NCI-H128 (cell line): Measurements from ENCODE around the gene SLC44A1.

Experiments
- DNase-seq: peaks from one replicate; lab custom pipeline; 2025; ENCODE audit not compliant: unreplicated experiment; lab: John Stamatoyannopoulos, UW

Gene SLC44A1

DNA sequence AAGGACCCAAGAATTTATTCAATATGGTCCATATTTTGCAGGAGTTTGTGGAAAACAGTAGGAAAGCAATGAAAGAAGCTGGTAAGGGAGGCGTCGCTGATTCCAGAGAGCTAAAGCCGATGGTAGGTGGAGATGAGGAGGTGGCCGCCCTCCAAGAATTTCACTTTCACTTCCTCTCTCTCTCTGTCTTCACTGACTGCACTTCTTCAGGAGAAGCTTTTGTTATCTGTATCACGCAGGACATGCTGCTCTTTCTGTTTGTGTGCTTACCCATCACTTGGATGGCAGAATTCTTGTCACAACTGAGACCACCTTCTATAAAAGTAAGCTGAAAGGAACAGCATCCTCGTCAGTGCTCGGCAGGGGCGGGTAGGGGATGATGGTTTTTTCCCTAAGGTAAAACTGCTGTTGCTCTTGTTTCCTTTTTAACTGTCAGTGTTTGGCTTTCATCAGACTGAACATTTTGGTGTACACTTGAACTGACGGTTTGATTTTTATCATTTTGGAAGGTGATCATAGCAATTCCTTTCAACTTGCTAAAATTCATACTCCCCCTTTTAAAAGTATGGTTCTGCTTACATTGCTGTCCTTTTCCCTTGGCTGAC, 141.0 kb downstream of the SLC44A1 start:
- DNase-seq, result no peak

DNA sequence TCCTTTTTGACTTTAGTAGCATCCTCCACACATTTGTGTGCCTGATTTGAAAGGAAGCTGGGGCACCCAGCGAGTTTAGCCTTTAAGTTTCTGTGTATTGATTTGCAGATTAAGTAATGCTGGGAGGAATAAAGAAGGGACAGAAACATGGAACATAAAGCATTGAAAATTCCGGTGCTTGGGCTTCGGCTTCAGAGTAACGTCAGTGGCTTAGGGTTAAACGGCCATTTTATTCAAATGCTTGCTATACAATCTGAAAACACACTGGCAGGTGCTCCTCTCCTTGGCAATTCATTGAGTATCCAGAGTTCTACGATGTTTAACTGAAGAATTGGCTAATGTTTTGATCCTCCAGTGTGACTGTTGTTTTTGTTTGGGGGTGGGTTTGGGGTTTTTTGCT, 145.3 kb downstream of the SLC44A1 start:
- no peak for DNase-seq

DNA sequence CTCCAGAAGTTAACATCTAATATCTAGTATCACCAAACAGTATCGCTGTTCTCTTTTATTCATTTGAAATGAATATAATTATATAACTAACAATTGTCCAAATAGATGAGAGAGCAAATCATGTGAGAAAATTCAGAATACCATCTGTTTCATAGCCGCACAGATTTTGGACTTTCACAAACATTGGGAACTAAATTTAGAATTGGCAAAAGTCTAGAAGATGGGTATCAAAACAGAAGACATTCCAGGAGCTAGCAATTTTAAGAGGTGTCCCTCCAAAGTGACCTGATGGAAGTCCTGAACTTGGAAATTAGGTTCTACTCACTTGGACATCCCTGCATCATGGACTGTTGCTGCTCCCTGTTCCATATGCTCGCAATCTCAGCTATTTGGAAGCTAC, 146.4 kb downstream of the SLC44A1 start:
- DNase-seq, result no peak

DNA sequence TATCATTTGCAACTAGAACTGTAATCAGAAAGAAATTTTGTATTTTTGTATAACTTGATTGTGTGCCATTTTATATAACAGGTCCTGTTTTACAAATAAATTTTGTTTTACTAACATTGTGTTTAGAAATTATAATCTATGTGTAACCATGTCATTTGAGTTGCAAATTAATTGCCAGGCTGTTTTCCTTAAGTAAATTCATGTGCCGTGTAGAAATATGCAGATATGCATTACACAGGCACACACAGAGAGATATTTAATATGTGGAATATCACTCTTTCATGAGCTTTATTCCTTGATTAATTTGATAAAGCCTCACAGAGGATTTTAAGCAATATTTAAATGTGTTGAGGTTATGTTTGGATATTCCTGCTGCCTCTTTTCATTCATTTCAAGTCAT, 146.8 kb downstream of the SLC44A1 start:
- DNase-seq, result no peak

DNA sequence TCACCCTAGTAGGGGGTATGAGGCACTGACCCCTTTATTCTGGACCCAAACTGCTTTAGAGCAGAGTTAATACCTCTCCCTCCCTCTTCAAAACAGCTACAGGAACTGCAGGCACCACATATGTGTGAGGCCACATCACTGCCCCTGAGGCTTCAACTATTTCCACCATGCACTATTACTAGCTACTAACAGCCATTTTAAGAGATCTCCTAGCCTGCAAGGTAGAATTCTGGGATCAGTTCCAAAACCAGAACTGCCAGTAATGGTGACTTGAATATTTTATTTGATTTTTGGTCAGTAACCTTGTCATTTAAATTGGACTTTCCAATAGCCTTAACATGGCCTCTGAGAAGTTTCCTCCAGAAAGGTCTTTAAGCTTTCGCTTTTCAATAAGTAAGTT, 148.1 kb downstream of the SLC44A1 start:
- no peak for DNase-seq

DNA sequence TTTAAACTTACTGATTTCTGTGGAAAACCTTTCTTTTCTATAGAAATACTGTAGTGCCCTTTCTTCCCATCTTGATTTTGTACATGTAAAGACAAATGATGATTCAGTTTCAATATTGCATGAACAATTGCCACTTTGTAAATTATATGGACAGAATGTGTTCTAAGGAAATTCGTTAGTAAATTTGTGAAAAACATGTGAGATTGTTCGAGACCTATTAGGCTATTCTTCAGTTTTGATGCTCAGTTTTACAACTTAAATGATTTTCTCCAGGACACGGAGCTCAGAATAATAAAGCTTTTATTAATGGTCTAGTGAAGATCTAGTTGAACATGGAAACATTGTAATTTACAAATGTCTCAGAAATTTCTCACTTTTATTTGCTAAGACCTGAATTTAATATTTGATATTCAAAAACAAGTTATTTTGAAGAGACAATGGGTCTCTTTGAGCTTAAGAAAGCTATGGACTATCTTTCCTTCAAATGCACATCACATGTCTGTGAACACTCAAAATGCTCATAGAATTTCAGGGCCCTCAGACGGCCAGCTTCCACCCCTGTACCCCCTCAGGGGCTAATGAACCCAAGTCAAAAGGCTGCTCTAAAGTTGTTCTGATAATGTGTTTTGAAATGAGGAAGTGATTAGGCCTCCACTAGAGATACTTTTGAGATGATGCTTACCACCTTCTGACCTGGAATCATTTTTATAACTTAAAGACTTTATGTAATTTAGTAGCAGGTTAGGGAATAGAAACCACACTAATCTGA, 149.3 kb downstream of the SLC44A1 start:
- DNase-seq, result no peak

DNA sequence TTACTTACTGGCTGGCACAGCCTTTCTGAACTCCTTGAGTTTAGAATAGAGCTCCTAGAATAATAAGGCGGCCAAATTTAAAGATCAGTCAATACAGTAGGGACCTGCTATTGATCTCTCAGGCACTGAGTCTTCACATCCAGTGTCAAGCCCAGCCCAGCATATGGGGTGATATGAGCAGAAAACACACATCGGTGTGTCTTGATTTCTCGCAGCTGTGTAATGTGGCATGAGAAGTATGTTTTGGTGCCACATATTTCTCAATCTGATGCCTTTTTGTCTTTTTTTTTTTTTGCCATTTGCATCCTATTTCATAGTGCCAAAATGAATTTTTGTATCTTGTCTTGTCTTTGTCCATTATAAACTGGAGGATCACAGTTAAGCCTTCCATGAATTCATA, 152.0 kb downstream of the SLC44A1 start:
- no peak for DNase-seq

DNA sequence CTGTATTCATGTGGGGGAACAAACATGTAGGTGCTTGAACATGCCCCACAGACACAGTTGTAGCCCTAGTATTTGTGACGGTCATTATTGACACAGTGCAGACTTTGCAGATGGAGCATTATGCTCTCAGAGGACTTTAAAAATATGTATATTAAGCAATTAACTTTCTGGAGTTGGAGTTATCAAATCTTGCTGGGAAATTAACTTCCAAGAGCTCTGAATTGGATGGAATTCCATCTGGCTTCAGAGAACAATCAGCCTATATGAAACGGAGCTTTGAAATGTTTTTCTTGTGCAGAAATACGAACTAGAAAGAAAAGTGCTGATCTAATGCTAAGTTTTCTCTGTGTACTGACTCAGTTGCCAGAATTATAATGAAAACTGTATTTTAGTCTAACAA, 152.4 kb downstream of the SLC44A1 start:
- DNase-seq, result no peak

DNA sequence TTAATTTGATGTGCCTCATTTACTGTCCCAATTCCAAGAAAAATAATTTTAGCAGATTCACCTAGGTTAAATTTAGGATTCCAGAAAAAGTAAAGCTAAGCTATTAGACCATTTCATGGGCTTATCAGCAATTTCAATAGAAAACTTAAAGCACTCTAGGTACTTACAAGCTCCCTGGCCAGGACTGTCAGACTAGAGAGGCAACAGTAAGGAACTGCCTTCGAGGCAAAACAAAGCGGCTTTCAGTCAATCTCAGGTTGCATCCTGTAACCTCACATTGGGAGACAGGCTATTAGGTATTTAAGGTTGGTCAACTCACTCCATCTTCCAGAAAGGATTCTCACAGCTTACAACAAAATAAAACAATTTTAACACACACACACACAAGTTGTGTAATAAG, 154.7 kb downstream of the SLC44A1 start:
- DNase-seq, result no peak

DNA sequence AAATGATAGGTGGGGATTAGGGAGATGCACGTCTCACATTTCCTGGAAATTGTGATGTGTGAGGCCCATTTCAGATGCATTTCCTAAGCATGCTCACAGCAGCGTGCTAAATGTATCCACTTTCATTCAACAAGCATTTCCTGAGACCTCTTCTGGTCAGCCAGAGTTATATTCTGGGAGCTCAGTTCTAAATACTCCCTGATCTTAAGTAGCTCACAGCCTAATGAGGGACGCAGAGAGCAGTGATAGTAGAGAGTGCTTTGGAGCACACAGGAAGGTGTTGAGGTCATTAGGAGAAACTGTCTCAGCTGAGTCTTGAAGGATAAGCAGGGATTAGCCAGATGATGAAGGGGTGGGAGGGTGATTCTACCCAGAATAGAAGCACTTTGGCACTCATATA, 157.2 kb downstream of the SLC44A1 start:
- DNase-seq, result no peak

DNA sequence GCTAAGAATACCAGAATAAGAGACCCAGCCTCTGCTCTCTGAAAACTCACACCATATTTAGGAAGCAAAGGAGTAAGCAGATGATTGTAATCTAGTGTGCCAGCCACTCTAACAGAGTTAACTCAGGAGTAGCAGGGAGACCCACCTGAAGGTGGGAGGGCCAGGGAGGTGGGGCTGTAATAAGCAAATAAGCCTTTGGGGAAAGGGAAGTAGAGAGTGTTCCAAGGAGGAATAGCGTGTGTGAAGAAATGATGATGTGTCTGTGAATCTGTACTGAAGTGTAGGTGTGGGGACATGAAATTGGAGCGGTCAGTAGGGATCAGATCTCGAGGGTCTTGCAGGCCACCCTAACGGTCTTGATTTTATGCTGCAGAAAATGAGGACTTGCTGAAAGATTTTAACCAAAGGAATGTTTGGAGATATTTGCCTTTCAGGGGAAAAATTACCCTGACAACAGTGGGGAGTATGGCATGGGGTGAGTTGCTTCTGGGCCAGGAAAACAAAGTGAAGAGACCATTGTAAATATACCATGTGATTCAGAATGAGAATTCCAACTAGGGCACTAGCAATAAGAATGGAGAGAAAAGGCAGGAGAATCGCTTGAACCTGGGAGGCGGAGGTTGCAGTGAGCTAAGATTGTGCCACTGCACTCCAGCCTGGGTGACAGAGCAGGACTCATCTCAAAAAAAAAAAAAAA, 159.2 kb downstream of the SLC44A1 start:
- no peak for DNase-seq

DNA sequence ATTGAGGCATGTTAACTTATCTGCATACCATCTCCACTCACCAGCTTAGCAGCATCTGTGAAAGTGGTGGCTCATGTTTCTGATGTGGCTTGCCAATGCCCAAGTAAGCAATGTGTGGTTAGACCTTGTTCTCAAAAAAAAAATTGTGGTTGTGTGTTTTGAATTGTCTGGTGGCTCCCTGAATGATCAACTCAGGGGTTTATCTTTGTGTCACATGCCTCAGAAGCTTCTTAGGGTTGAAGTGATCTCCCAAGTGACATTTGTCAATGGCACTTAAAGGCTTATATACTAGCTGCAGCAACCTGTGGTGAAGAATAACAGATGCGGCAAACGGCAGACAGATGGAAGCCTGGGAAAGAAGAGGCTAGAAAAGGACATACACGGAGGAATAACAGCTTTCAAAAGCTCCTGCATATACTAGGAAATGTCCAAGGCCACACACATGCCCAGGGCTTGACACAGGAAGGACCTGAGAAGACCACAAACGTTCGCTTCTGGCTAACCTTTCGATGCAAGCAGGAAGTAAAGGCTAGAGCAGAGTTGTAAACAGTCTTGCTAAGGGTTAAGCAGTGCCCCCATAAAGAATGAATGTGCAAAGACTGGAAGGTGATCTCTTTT, 161.2 kb downstream of the SLC44A1 start:
- DNase-seq, result peak; percentile 11

DNA sequence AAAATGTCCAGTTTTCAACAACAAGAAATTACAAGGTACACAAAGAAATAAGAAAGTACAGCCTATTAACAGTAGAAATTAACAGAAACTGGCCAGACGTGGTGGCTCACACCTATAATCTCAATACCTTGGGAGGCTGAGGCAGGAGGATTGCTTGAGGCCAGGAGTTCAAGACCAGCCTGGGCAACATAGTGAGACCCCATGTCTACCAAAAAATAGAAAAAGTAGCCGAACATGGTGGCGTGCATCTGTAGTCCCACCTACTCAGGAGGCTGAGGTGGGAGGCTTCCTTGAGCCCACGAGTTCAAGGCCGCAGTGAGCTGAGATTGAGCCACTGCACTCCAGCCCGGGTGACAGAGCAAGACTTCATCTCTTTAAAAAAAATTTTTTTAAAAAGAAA, 161.9 kb downstream of the SLC44A1 start:
- DNase-seq, result no peak

DNA sequence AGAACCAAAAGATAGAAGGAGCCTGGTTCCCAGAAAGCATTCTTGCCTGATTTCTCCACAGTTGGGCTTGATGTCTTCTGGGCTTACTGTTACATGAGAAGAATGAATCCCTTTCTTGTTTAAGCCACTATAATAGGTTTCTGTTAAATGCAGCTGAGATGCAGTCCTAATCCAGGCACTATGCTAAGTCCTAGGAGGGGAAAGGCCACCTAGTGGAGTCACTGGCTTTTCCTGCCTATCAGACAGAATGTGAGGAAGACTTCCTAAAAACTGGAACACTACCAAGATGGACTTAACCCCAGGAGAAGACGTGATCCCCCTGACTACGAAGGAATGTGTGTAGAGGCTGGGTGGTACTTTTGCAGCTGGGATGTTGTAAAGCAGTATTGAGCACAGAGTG, 169.1 kb downstream of the SLC44A1 start:
- no peak for DNase-seq

DNA sequence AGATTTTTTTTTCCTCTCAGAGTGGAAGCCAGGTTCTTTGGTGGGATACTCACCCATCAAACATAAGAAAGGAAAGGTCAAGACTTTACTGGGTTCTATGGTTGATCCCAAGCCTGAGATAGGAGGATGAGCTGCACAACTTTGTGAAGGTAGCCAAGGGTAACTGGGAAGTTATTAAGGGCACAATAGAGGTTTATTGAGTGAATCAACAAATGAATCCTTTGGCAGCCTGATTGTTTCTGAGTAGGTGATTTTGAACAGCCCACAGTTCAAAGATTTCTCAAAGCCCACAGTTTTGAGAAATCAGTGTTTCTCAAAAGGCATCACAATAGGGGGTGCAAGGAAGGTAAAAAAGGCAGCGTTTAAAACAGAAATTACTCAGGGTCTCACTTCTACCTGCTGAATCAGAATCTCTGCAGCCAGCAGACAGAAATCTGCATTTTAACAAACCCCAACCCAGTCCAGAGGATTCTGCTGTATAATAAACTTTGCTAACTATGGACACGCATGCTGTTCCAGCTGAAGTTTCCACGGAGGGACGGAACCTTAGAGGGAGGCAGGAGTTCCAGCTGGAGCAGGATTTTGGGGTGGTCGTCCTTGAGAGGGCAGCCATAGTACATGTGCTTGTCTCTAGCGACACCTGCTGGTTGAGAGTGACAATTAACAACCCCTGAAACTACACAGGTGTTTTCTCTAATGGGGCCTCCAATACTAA, 170.7 kb downstream of the SLC44A1 start:
- peak; percentile 51 for DNase-seq

DNA sequence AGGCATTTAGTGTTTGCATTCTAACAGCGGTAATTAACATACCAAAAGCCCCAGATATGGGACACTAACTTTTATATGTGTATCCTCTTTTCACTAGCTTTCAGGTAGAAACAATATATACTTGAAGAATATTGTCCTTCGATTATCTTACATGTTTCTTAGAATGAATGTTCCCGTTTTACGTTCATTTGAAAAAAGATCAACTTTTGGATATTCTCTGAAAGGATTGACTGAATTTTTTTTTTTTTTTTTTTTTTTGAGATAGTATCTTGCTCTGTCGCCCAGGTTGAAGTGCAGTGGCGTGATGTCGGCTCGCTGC, 171.2 kb downstream of the SLC44A1 start:
- no peak for DNase-seq

DNA sequence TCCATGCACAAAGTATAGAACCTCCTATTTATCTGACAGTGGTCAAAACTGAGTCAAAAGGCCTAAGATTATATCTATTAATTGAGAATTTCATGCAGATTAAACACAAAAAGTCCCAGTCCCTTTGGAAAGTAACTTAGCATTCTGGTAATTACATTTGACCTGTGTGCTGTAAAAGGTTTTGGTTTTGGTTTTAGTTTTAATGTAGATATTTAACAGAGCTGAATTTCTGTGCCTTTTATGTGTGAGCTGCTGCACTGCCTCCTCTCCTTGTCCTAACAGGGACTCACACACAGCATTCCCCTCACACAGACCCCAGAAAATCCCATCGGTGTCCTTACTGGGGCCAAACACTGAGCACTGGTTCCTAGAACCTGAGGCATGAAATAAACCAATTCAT, 172.4 kb downstream of the SLC44A1 start:
- DNase-seq, result no peak

DNA sequence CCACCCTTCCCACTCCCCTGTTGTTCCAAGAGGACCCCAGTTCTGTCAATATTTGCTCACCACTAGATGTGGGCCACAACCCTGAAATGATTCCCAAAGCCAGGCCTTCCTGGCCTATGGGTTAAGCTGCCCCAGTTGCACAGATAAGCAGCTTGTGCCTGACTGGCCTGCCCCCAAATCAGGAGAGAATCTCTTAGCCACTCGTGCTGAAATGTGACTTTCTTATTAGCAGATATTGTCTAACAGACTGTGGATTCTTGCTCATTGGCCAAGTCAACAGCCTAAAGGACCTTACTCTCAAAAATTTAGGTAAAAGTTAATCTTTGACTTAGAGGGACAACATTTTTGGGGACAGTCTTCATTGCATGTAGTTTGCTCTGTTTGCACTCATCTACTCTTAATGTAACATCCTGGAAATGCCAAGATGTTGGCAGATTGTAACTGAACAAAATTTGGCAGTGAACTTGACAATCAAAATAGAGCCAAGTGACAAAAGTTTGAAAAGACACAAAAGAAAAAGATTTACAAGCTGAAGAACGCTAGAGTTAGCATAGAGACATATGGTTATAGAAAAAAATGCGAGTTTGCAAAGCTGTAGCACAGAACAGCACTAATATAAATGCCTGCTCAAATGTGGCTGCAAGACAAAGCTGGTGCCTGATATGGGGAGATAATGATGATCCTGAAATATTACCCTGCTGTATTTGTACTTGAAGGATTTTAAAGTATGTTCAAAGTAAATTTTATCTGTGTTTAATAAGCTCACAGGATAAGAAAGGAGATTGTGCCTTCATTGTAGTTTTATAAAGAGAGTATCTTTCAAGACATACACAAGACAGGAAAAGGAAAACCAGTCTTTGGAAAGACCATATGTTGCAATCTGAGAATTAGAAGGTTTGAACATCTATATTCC, 174.4 kb downstream of the SLC44A1 start:
- no peak for DNase-seq

DNA sequence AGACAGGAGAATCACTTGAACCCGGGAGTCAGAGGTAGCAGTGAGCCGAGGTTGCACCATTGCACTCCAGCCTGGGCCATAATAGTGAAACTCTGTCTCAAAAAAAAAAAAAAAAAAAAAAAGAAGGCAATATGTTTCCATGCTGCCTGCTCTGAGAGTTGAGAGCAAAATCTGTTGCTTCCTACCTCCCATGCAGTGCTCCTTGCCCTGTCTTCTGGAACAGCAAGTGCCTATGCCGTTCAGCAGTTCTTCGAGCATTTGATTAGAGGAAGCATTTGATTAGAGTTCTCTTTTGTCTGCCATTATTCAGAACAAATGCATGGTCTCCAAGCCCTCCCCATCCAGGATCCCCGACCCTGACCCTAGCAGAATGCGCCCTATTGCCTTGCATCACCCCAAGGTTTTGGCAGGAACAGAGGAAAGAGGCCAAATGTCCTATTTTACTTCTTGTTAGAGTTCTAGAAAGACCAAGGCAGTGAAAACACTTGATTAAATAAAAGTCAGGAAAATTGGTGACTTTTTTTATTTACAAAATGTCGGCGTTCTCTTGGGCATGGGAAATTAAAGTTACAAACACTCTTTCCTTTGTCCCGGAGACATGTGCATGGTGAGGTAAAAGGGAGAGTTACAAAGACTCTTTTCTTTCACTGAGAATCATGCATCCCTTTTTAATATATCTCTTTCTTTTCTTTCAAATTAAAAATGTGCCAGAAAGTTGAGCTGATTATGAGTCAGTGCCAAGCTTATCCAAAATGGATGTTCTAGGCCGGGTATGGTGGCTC, 175.6 kb downstream of the SLC44A1 start:
- DNase-seq, result no peak

DNA sequence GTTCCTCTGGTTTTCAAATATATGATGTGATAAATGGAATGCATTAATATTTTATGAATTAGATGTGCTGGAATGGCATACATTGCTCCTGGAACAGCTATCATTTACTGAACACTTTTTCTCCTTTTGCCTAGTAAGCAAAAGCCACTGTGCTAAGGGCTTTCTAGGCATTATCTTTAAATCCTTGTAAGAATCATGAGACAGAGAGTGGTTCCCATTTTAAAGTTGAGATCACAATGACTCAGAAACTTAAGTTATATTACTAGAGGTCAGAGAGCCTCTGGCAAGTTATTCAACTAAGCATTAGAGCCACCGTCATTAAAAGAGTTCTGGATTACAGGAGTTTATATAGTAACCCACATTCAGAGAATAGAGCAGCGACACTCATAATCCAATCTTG, 176.7 kb downstream of the SLC44A1 start:
- no peak for DNase-seq
